Thyroid gland (tissue), 4 donors: ENCODE results near the gene ADAMTS6. TPM values are rescaled to one million over a fixed set of nuclear protein-coding genes. Genes with fewer than 3 reads are reported as not detected.

Experiments
- DNase-seq, 2 donors: peaks; one replicate each; pipeline ENCODE4 v3.0.0-alpha.2; 2019
- H3K27ac ChIP-seq, 3 donors: fragments of 200-600 bp; sonication (generic); 1 replicate in 2 of 3; 2 replicates in 1 of 3; pipeline ENCODE4 v1.5.1; 2016 to 2019; ENCODE audit warnings: mild to moderate bottlenecking in 1 of 3, moderate library complexity in 1 of 3
- H3K27me3 ChIP-seq: fragments of 200-600 bp; sonication (generic); one replicate; pipeline ENCODE4 v1.5.1; 2019
- H3K36me3 ChIP-seq, 2 donors: fragments of 200-600 bp; sonication (generic); one replicate each; pipeline ENCODE4 v1.5.1; 2016 to 2019
- H3K4me1 ChIP-seq, 2 donors: fragments of 200-600 bp; sonication (generic); one replicate each; pipeline ENCODE4 v1.5.1; 2017 to 2019
- H3K4me3 ChIP-seq, 3 donors: fragments of 200-600 bp; sonication (generic); replicated peaks in 1 of 3; 1 replicate in 2 of 3; 2 replicates in 1 of 3; pipeline ENCODE4 v1.5.1; 2016; ENCODE audit warnings: mild to moderate bottlenecking in 1 of 3
- H3K9me3 ChIP-seq: fragments of 200-600 bp; sonication (generic); one replicate; pipeline ENCODE4 v1.5.1; 2017
- POLR2A ChIP-seq, 2 donors: fragments of 450-650 bp; IDR thresholded peaks; one replicate each; pipeline ENCODE4 v1.6.1; 2017; ENCODE audit warnings: antibody characterized with exemption in 2 of 2, mild to moderate bottlenecking in 2 of 2, moderate library complexity in 1 of 2
- WGBS, 2 donors: methylation state at CpG; one replicate each; pipeline ENCODE4 v1.1.5; 2017; 5-methylcytosine and 5-hydroxymethylcytosine counted together
- intact Hi-C: fragments of 100-400 bp; cut with DNase I; formaldehyde crosslinking; loops from one replicate; pipeline ENCODE4 v1.15.1; 2023
- total RNA-seq, 4 donors: library from RNA; depleted of rRNA; stranded (reverse); fragments of >200 nt; gene quantifications; one replicate each; pipeline ENCODE4 v1.2.3, GENCODE V29; 2016
- TF ChIP-seq, protein P1 (sequence below), 6 experiments: fragments of 200-600 bp in 3 of 6; fragments of 450-650 bp in 3 of 6; sonication (generic) in 3 of 6; IDR thresholded peaks; one replicate each; pipeline ENCODE4 v1.5.1; 2016 to 2019; ENCODE audit warnings: antibody characterized with exemption in 6 of 6, mild to moderate bottlenecking in 2 of 6, inconsistent platforms in 1 of 6, moderate library complexity in 1 of 6

Gene ADAMTS6
- total RNA-seq, 4 donors from 2014 or later = 1.0 to 3.4 (median 3.3) TPM

DNA sequence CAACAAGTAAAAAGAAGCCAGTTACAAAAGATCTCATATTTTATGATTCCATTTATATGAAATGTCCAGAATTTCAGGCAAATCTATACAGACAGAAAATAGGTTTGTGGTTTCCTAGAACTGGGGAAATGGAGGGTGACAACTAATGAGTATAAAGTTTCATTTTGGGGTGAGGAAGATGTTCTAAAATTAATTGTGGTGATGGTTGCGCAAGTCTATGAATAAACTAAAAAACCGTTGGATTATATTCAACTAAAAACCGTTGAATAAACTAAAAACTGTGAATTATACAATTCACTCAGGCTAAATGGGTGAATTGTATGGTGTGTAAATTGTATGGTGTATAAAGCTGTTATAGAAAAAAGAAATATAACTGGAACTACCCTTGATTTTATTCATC, 47.6 kb downstream of the ADAMTS6 start:
- H3K4me1 ChIP-seq = no peaks in the 10 kb centered on the region
- no peak overlapping the region for H3K27ac ChIP-seq
- 88 to 89% methylated on average over 3 of the region's 3 CpGs for WGBS, 2 donors
- H3K4me3 ChIP-seq = no peak overlapping the region
- H3K27me3 ChIP-seq = no peaks in the 10 kb centered on the region
- TF ChIP-seq, protein P1, sequence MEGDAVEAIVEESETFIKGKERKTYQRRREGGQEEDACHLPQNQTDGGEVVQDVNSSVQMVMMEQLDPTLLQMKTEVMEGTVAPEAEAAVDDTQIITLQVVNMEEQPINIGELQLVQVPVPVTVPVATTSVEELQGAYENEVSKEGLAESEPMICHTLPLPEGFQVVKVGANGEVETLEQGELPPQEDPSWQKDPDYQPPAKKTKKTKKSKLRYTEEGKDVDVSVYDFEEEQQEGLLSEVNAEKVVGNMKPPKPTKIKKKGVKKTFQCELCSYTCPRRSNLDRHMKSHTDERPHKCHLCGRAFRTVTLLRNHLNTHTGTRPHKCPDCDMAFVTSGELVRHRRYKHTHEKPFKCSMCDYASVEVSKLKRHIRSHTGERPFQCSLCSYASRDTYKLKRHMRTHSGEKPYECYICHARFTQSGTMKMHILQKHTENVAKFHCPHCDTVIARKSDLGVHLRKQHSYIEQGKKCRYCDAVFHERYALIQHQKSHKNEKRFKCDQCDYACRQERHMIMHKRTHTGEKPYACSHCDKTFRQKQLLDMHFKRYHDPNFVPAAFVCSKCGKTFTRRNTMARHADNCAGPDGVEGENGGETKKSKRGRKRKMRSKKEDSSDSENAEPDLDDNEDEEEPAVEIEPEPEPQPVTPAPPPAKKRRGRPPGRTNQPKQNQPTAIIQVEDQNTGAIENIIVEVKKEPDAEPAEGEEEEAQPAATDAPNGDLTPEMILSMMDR (IDR thresholded peaks at IDR 0.05) = no peak
- TF ChIP-seq POLR2A (IDR thresholded peaks at IDR 0.05) = no peak
- no peak for DNase-seq
- H3K36me3 ChIP-seq = no peaks in the 10 kb centered on the region
- no peaks in the 10 kb centered on the region for H3K9me3 ChIP-seq
- intact Hi-C loops = no loop called here

DNA sequence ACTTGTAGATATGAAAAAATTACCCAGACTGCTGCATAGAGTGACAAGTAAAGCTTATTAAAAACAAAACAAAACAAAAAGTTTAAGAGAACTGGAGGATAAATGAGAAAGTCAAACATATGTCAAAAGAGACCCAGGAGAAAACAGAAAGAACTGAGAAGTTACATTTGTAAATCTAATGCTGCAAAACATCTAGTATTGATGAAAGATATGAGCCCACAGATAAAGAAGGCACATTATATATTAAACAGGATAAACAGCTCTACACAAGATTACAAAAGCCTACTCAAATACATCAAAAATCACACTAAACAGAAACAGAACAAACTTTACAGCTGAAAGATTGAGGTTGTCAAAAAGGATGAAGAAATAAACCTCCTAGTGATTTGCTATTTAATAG, 55.1 kb downstream of the ADAMTS6 start:
- Histone ChIP-seq H3K27me3 (no peaks in the 10 kb centered on the region), H3K27ac (no peak overlapping the region), H3K4me3 (no peak overlapping the region), H3K9me3 (no peaks in the 10 kb centered on the region), H3K36me3 (no peaks in the 10 kb centered on the region), H3K4me1 (no peaks in the 10 kb centered on the region)
- TF ChIP-seq, protein P1 (IDR thresholded peaks at IDR 0.05) = no peak
- no peak for TF ChIP-seq POLR2A (IDR thresholded peaks at IDR 0.05)
- intact Hi-C loops = no loop called here
- no peak for DNase-seq

DNA sequence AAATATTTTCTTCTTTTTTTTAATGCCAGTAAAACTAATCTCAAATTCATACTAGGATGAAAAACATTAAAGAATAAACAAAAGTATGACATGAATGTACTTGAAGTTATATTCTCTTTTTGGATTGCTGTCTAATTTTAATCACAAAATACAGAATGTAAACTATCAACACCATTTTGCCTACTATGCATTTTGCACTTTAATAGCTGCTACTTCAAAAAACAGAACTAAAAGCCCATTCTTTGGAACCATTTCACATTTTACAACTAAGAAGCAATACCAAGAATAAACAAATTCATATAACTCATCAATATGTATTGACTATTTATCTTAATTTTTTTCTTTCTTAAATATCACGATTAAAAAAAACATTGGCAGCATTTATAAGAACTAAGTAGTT, 58.1 kb downstream of the ADAMTS6 start:
- TF ChIP-seq, protein P1 (IDR thresholded peaks at IDR 0.05) = no peak
- TF ChIP-seq POLR2A (IDR thresholded peaks at IDR 0.05) = no peak
- no peaks in the 10 kb centered on the region for H3K27me3 ChIP-seq
- no peak for DNase-seq
- no peaks in the 10 kb centered on the region for H3K9me3 ChIP-seq
- no peak overlapping the region for H3K4me3 ChIP-seq
- no peak overlapping the region for H3K27ac ChIP-seq
- WGBS, 2 donors = 83 to 85% methylated on average over 1 of the region's 1 CpG
- H3K4me1 ChIP-seq = no peaks in the 10 kb centered on the region
- intact Hi-C loops = no loop called here
- H3K36me3 ChIP-seq = no peaks in the 10 kb centered on the region

DNA sequence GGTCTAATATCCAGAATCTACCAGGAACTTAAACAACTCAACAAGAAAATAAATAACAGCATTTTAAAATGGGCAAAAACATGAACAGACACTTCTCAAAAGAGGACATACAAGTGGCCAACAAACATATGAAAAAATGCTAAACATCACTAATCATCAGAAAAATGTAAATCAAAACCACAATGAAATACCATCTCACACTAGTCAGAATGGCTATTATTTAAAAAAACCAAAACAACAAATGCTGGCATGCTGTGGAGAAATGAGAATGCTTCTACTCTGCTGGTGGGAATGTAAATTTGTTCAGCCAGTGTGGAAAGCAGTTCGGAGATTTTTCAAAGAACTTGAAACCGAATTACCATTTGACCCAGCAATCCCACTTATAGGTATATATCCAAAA, 63.1 kb downstream of the ADAMTS6 start:
- Histone ChIP-seq H3K27me3 (no peaks in the 10 kb centered on the region), H3K4me3 (no peak overlapping the region), H3K4me1 (no peaks in the 10 kb centered on the region), H3K27ac (no peak overlapping the region), H3K9me3 (no peaks in the 10 kb centered on the region), H3K36me3 (no peaks in the 10 kb centered on the region)
- intact Hi-C loops = no loop called here
- WGBS, 2 donors = 94 to 96% methylated on average over 2 of the region's 2 CpGs
- DNase-seq = no peak
- no peak for TF ChIP-seq POLR2A (IDR thresholded peaks at IDR 0.05)
- TF ChIP-seq, protein P1 (IDR thresholded peaks at IDR 0.05) = no peak

DNA sequence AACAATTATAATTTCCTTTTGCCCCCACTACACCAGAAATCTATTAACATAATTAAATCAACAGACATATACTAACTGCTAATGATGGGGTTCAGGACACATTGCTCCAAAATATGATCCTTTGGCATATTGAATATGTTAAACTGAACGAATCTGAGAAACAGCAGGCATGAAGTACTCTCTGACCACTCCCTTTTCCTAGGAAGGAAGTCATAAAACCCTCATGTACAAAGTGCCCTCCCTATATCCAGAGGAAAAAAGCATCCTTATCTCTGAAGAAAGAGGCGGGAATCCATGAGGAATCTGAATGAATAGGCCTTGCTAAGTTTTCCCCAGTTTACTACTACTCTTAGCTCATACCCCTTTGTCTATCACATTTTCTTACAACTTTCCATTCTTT, 67.9 kb downstream of the ADAMTS6 start:
- no peak for TF ChIP-seq POLR2A (IDR thresholded peaks at IDR 0.05)
- TF ChIP-seq, protein P1 (IDR thresholded peaks at IDR 0.05) = no peak
- H3K4me1 ChIP-seq = no peaks in the 10 kb centered on the region
- no peaks in the 10 kb centered on the region for H3K9me3 ChIP-seq
- DNase-seq = no peak
- intact Hi-C loops = no loop called here
- no peaks in the 10 kb centered on the region for H3K27me3 ChIP-seq
- H3K36me3 ChIP-seq = no peaks in the 10 kb centered on the region
- 73 to 83% methylated on average over 2 of the region's 2 CpGs for WGBS, 2 donors
- no peak overlapping the region for H3K4me3 ChIP-seq
- H3K27ac ChIP-seq = no peak overlapping the region
